Measurements from ENCODE around the gene ARRDC5. TPM values are rescaled to one million over a fixed set of nuclear protein-coding genes. Genes with fewer than 3 reads are reported as not detected.
"Not testable (repeated sequence)": the region's sequence is repeated elsewhere in the genome, so short reads cannot be mapped to it uniquely, and the experiment has no call there.

ARRDC5 gene
- total and polyA plus RNA-seq, 2 donors (not counting 1 experiment from before 2014, with no cell fraction given), result not detected

GRCh38 chr19:4896372-4896771, 6.3 kb downstream of the ARRDC5 start:
- DNase-seq (ENCODE audit: low read depth in 2 of 2), result peak in 1 of 2 donors; percentile 38
- peaks cover 2% of the 10 kb centered on the region for H3K4me1 ChIP-seq (ENCODE audit: control insufficient read depth, extremely low read depth, insufficient read depth, low read length)
- no peak overlapping the region for H3K27ac ChIP-seq (ENCODE audit: insufficient read depth, low read length)
- H3K27me3 ChIP-seq (ENCODE audit: control insufficient read depth, insufficient read depth, low read length), result no peaks in the 10 kb centered on the region
- H4K20me1 ChIP-seq (ENCODE audit: control insufficient read depth, extremely low read depth, insufficient read depth, low read length), result no peaks in the 10 kb centered on the region
- no peaks in the 10 kb centered on the region for H3K9me3 ChIP-seq (ENCODE audit: control insufficient read depth, insufficient read depth, low read depth, low read length)
- TF ChIP-seq CTCF (conservative IDR thresholded peaks at IDR 0.05 in 1 of 2, IDR thresholded peaks at IDR 0.05 in 1 of 2; ENCODE audit: low read depth in 1 of 2, low read length in 2 of 2), result no peak
- H3K4me2 ChIP-seq (ENCODE audit: extremely low read depth, insufficient read depth, low read length), result no peak overlapping the region
- H2AFZ ChIP-seq (ENCODE audit: low read length), result no peak overlapping the region
- no peaks in the 10 kb centered on the region for H3K36me3 ChIP-seq (ENCODE audit: control insufficient read depth, insufficient read depth, low read length)
- H3K9ac ChIP-seq (ENCODE audit: insufficient read depth, low read length), result no peak overlapping the region
- H3K4me3 ChIP-seq (replicated peaks in 1 of 4; ENCODE audit: control extremely low read depth in 1 of 4, insufficient read depth in 1 of 4, low read depth in 3 of 4, low read length in 4 of 4), result no peak overlapping the region
- H3K79me2 ChIP-seq (ENCODE audit: control insufficient read depth, insufficient read depth, low read length), result no peaks in the 10 kb centered on the region

- not testable (repeated sequence) for DNase-seq (ENCODE audit: low read depth in 2 of 2); H3K9me3 ChIP-seq (ENCODE audit: control insufficient read depth, insufficient read depth, low read depth, low read length); H3K4me2 ChIP-seq (ENCODE audit: extremely low read depth, insufficient read depth, low read length); H2AFZ ChIP-seq (ENCODE audit: low read length); H3K4me1 ChIP-seq (ENCODE audit: control insufficient read depth, extremely low read depth, insufficient read depth, low read length); H3K36me3 ChIP-seq (ENCODE audit: control insufficient read depth, insufficient read depth, low read length); H3K79me2 ChIP-seq (ENCODE audit: control insufficient read depth, insufficient read depth, low read length); H4K20me1 ChIP-seq (ENCODE audit: control insufficient read depth, extremely low read depth, insufficient read depth, low read length); H3K27ac ChIP-seq (ENCODE audit: insufficient read depth, low read length); H3K4me3 ChIP-seq (replicated peaks in 1 of 4; ENCODE audit: control extremely low read depth in 1 of 4, insufficient read depth in 1 of 4, low read depth in 3 of 4, low read length in 4 of 4); H3K9ac ChIP-seq (ENCODE audit: insufficient read depth, low read length); H3K27me3 ChIP-seq (ENCODE audit: control insufficient read depth, insufficient read depth, low read length)
Observed at GRCh38 chr19:4892962-4893361, 9.7 kb downstream of the ARRDC5 start.

GRCh38 chr19:4891066-4891465, 11.6 kb downstream of the ARRDC5 start:
- H3K36me3 ChIP-seq (ENCODE audit: control insufficient read depth, insufficient read depth, low read length), result no peaks in the 10 kb centered on the region
- no peaks in the 10 kb centered on the region for H3K79me2 ChIP-seq (ENCODE audit: control insufficient read depth, insufficient read depth, low read length)
- TF ChIP-seq EZH2 (IDR thresholded peaks at IDR 0.05; ENCODE audit: low read length, missing control alignments) (no peak), CTCF (conservative IDR thresholded peaks at IDR 0.05 in 1 of 2, IDR thresholded peaks at IDR 0.05 in 1 of 2; ENCODE audit: low read depth in 1 of 2, low read length in 2 of 2) (no peak)
- H3K4me2 ChIP-seq (ENCODE audit: extremely low read depth, insufficient read depth, low read length), result no peak overlapping the region
- DNase-seq (ENCODE audit: low read depth in 2 of 2), result no peak
- H3K9ac ChIP-seq (ENCODE audit: insufficient read depth, low read length), result no peak overlapping the region
- H2AFZ ChIP-seq (ENCODE audit: low read length), result no peak overlapping the region
- H3K27ac ChIP-seq (ENCODE audit: insufficient read depth, low read length), result no peak overlapping the region
- H3K27me3 ChIP-seq (ENCODE audit: control insufficient read depth, insufficient read depth, low read length), result no peaks in the 10 kb centered on the region
- no peaks in the 10 kb centered on the region for H3K4me1 ChIP-seq (ENCODE audit: control insufficient read depth, extremely low read depth, insufficient read depth, low read length)
- no peak overlapping the region for H3K4me3 ChIP-seq (replicated peaks in 1 of 4; ENCODE audit: control extremely low read depth in 1 of 4, insufficient read depth in 1 of 4, low read depth in 3 of 4, low read length in 4 of 4)
- no peaks in the 10 kb centered on the region for H3K9me3 ChIP-seq (ENCODE audit: control insufficient read depth, insufficient read depth, low read depth, low read length)
- H4K20me1 ChIP-seq (ENCODE audit: control insufficient read depth, extremely low read depth, insufficient read depth, low read length), result no peaks in the 10 kb centered on the region
